ENCODE data around the gene ANKFN1. TPM values are rescaled to one million over a fixed set of nuclear protein-coding genes. Genes with fewer than 3 reads are reported as not detected.

Gene ANKFN1
- total and polyA plus RNA-seq, 2 donors from 2014 or later = 0.19 TPM; not detected in 1

DNA sequence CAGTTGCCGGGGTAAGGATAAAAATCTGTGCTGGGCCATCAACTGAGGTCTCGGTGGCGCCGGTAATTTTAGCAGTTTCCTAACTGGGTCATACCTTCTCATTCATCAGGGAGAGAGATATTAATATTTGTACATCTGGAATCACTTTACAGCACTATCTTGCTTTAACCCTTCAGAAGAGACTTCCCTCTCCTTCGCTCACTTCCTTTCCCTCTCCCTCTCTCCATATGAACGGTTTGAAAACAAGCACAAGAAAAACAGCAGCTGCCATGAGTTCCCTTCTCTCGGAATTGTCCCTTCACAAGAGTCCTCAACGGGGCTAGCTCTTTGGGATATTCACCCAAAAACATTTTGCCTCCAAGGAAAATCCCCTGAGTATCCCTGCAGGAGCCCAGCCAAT lies 295.9 kb downstream of the ANKFN1 start:
- no peak overlapping the region for H3K4me3 ChIP-seq (ENCODE audit: low read length in 3 of 3)
- TF ChIP-seq, protein P1, sequence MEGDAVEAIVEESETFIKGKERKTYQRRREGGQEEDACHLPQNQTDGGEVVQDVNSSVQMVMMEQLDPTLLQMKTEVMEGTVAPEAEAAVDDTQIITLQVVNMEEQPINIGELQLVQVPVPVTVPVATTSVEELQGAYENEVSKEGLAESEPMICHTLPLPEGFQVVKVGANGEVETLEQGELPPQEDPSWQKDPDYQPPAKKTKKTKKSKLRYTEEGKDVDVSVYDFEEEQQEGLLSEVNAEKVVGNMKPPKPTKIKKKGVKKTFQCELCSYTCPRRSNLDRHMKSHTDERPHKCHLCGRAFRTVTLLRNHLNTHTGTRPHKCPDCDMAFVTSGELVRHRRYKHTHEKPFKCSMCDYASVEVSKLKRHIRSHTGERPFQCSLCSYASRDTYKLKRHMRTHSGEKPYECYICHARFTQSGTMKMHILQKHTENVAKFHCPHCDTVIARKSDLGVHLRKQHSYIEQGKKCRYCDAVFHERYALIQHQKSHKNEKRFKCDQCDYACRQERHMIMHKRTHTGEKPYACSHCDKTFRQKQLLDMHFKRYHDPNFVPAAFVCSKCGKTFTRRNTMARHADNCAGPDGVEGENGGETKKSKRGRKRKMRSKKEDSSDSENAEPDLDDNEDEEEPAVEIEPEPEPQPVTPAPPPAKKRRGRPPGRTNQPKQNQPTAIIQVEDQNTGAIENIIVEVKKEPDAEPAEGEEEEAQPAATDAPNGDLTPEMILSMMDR (IDR thresholded peaks at IDR 0.05; ENCODE audit: borderline replicate concordance, extremely low read depth, insufficient read depth) = no peak
- no peak overlapping the region for H3K27ac ChIP-seq (ENCODE audit: low read depth in 2 of 2, low read length in 2 of 2)
- no peaks in the 10 kb centered on the region for H3K27me3 ChIP-seq (ENCODE audit: control insufficient read depth, insufficient read depth, low read length)
- H3K4me1 ChIP-seq (ENCODE audit: control insufficient read depth in 2 of 3, insufficient read depth in 2 of 3, low read depth in 1 of 3, low read length in 3 of 3) = no peaks in the 10 kb centered on the region
- H3K36me3 ChIP-seq (ENCODE audit: control insufficient read depth in 2 of 3, insufficient read depth in 3 of 3, low read length in 3 of 3) = no peaks in the 10 kb centered on the region
- no peak for FAIRE-seq
- H3K9ac ChIP-seq (ENCODE audit: low read length in 3 of 3) = no peak overlapping the region
- no peak for DNase-seq
- intact Hi-C loops (cut with DNase I) = no loop called here
- no peaks in the 10 kb centered on the region for H3K9me3 ChIP-seq (ENCODE audit: control insufficient read depth in 2 of 3, insufficient read depth in 1 of 3, low read length in 3 of 3)

DNA sequence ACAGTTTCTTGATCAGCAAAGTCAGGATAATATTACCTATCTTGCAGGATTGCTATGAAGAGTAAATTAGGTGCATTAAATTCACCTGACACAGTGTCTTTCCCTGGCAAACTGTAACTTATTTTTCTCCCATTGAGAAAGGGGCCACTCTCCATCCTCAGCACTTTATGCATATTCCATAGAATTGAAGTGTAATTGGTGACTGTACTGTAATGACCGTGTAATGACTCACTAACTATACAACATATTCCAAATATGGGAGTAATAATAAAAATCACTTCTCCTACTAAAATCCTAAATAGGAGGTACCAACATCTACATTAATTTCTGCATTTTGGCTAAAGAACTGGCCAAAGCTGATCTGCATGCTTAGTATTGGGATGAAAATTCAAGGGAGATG lies 298.4 kb downstream of the ANKFN1 start:
- intact Hi-C loops (cut with DNase I) = no loop called here
- DNase-seq (no peak), FAIRE-seq (no peak)
- H3K4me3 ChIP-seq (ENCODE audit: low read length in 3 of 3) = no peak overlapping the region
- no peaks in the 10 kb centered on the region for H3K27me3 ChIP-seq (ENCODE audit: control insufficient read depth, insufficient read depth, low read length)
- H3K36me3 ChIP-seq (ENCODE audit: control insufficient read depth in 2 of 3, insufficient read depth in 3 of 3, low read length in 3 of 3) = no peaks in the 10 kb centered on the region
- no peaks in the 10 kb centered on the region for H3K4me1 ChIP-seq (ENCODE audit: control insufficient read depth in 2 of 3, insufficient read depth in 2 of 3, low read depth in 1 of 3, low read length in 3 of 3)
- H3K27ac ChIP-seq (ENCODE audit: low read depth in 2 of 2, low read length in 2 of 2) = no peak overlapping the region
- no peak overlapping the region for H3K9ac ChIP-seq (ENCODE audit: low read length in 3 of 3)
- TF ChIP-seq, protein P1 (IDR thresholded peaks at IDR 0.05; ENCODE audit: borderline replicate concordance, extremely low read depth, insufficient read depth) = no peak
- no peaks in the 10 kb centered on the region for H3K9me3 ChIP-seq (ENCODE audit: control insufficient read depth in 2 of 3, insufficient read depth in 1 of 3, low read length in 3 of 3)

DNA sequence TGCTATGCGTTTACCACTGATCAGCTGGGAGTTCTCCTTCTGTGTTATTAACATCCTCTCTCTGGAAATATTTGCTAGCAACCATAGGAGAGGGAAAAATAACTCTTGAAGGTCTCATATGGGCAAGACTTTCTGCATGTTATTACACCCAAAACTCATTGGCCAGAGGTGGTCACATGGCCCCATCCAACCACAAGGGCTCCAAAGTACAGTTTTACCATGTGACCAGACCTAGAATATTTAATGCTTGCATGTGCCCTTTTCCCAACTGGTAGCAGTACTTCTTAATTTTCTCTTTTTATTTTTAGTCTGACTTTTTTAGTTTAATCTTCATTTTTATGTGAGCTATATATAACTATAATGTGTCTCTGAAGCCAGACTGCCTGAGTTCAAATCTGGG lies 299.2 kb downstream of the ANKFN1 start:
- TF ChIP-seq, protein P1 (IDR thresholded peaks at IDR 0.05; ENCODE audit: borderline replicate concordance, extremely low read depth, insufficient read depth) = no peak
- H3K9me3 ChIP-seq (ENCODE audit: control insufficient read depth in 2 of 3, insufficient read depth in 1 of 3, low read length in 3 of 3) = no peaks in the 10 kb centered on the region
- no peak overlapping the region for H3K4me3 ChIP-seq (ENCODE audit: low read length in 3 of 3)
- H3K27ac ChIP-seq (ENCODE audit: low read depth in 2 of 2, low read length in 2 of 2) = no peak overlapping the region
- intact Hi-C loops (cut with DNase I) = no loop called here
- no peak overlapping the region for H3K9ac ChIP-seq (ENCODE audit: low read length in 3 of 3)
- FAIRE-seq (no peak), DNase-seq (no peak)
- H3K36me3 ChIP-seq (ENCODE audit: control insufficient read depth in 2 of 3, insufficient read depth in 3 of 3, low read length in 3 of 3) = no peaks in the 10 kb centered on the region
- no peaks in the 10 kb centered on the region for H3K27me3 ChIP-seq (ENCODE audit: control insufficient read depth, insufficient read depth, low read length)
- no peaks in the 10 kb centered on the region for H3K4me1 ChIP-seq (ENCODE audit: control insufficient read depth in 2 of 3, insufficient read depth in 2 of 3, low read depth in 1 of 3, low read length in 3 of 3)

DNA sequence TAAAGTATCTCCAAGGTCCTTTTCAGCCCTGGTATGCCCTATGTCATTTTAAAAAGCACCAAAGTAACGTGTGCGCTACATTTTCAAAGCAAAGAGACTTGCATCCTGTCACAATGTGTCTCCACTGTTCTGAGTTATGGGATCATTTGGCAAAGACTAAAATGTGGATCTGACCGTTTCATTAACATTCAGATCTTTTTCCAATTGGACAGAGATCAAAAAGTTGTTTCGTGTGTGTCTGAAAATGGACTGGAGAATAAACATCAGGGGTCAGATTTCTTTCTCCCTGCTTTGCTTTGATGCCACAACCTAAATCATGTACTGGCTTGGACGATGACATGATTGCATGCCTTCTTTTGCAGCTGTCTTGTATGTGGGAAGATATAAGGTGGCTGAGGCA lies 304.2 kb downstream of the ANKFN1 start:
- TF ChIP-seq, protein P1 (IDR thresholded peaks at IDR 0.05; ENCODE audit: borderline replicate concordance, extremely low read depth, insufficient read depth) = no peak
- no peak overlapping the region for H3K4me3 ChIP-seq (ENCODE audit: low read length in 3 of 3)
- no peaks in the 10 kb centered on the region for H3K27me3 ChIP-seq (ENCODE audit: control insufficient read depth, insufficient read depth, low read length)
- no peak overlapping the region for H3K9ac ChIP-seq (ENCODE audit: low read length in 3 of 3)
- H3K4me1 ChIP-seq (ENCODE audit: control insufficient read depth in 2 of 3, insufficient read depth in 2 of 3, low read depth in 1 of 3, low read length in 3 of 3) = no peaks in the 10 kb centered on the region
- peak in 1 of 5 donors; percentile 4 for DNase-seq
- no peak for FAIRE-seq
- intact Hi-C loops (cut with DNase I) = no loop called here
- H3K36me3 ChIP-seq (ENCODE audit: control insufficient read depth in 2 of 3, insufficient read depth in 3 of 3, low read length in 3 of 3) = no peaks in the 10 kb centered on the region
- H3K27ac ChIP-seq (ENCODE audit: low read depth in 2 of 2, low read length in 2 of 2) = no peak overlapping the region
- H3K9me3 ChIP-seq (ENCODE audit: control insufficient read depth in 2 of 3, insufficient read depth in 1 of 3, low read length in 3 of 3) = no peaks in the 10 kb centered on the region

All from kidney (tissue), 14 donors.